NB4 (cell line): ENCODE results near the gene LRWD1.

Experiments
- CTCF ChIP-seq: IDR thresholded peaks from one replicate; pipeline ENCODE4 v1.5.1; 2012; ENCODE audit warnings: low read depth, low read length
- POLR2A ChIP-seq: IDR thresholded peaks from 2 replicates; pipeline ENCODE4 v1.6.1; 2011; ENCODE audit warnings: mild to moderate bottlenecking; ENCODE audit not compliant: insufficient read length; ENCODE audit errors: extremely low read depth

GRCh38 chr7:102450242-102450641, 14.5 kb upstream of the LRWD1 start:
- TF ChIP-seq CTCF = peak; percentile 26
- no peak for TF ChIP-seq POLR2A
